AG10803 (cell line): ENCODE measurements around the gene LRCOL1.
A peak's percentile ranks its signal among the peaks of the same experiment; 100 is the strongest.

Source experiments
- DNase-seq: peaks from one replicate; pipeline ENCODE4 v3.0.0; 2010; ENCODE audit warnings: low read depth
- H3K4me3 ChIP-seq: 2 replicates; pipeline ENCODE4 v1.5.1; 2011; ENCODE audit warnings: mild to moderate bottlenecking, low read length, control low read depth
- CTCF ChIP-seq: conservative IDR thresholded peaks from 2 replicates; pipeline ENCODE4 v1.5.1; 2011; ENCODE audit warnings: mild to moderate bottlenecking, low read length, control low read depth, inconsistent platforms

Gene LRCOL1

GRCh38 chr12:132625731-132626430 lies 15.5 kb upstream of the LRCOL1 start:
- H3K4me3 ChIP-seq, result no peak overlapping the region
- no peak for TF ChIP-seq CTCF
- DNase-seq, result no peak

GRCh38 chr12:132624910-132625630 lies 14.7 kb upstream of the LRCOL1 start:
- DNase-seq, result no peak
- no peak overlapping the region for H3K4me3 ChIP-seq
- TF ChIP-seq CTCF, result no peak

GRCh38 chr12:132624186-132624855 lies 13.9 kb upstream of the LRCOL1 start:
- no peak for DNase-seq
- H3K4me3 ChIP-seq, result no peak overlapping the region
- TF ChIP-seq CTCF, result no peak

- H3K4me3 ChIP-seq, result no peak overlapping the region
- TF ChIP-seq CTCF, result no peak
- DNase-seq, result no peak
These were observed 12.9 kb upstream of the LRCOL1 start for GRCh38 chr12:132623072-132623869.

- peak; percentile 70 for DNase-seq
These were observed 12.2 kb upstream of the LRCOL1 start for GRCh38 chr12:132622437-132623071.

More at GRCh38 chr12:132622437-132623071, 12.2 kb upstream of the LRCOL1 start:
- H3K4me3 ChIP-seq, result peak overlapping the region; percentile 16; the same call in 1 of the 2 replicates
- no peak for TF ChIP-seq CTCF
